Esophagus (tissue), 2 donors: ENCODE data around the gene SLC39A1. TPM values are rescaled to one million over a fixed set of nuclear protein-coding genes. Genes with fewer than 3 reads are reported as not detected.
"Not testable (repeated sequence)": the region's sequence is repeated elsewhere in the genome, so short reads cannot be mapped to it uniquely, and the experiment has no call there.

Experiments
- H3K27ac ChIP-seq, 2 donors: one replicate each; pipeline ENCODE4 v1.5.1; 2013; ENCODE audit warnings: low read depth in 2 of 2, mild to moderate bottlenecking in 2 of 2, inconsistent platforms in 1 of 2, low read length in 1 of 2, moderate library complexity in 1 of 2
- H3K27me3 ChIP-seq, 2 donors: one replicate each; pipeline ENCODE4 v1.6.1; 2013; ENCODE audit warnings: low read length in 2 of 2, control low read depth in 1 of 2, mild to moderate bottlenecking in 1 of 2; ENCODE audit not compliant: insufficient read depth in 2 of 2, control insufficient read depth in 1 of 2
- H3K36me3 ChIP-seq, 2 donors: one replicate each; pipeline ENCODE4 v1.6.1; 2013; ENCODE audit warnings: low read length in 1 of 2; ENCODE audit not compliant: control insufficient read depth in 2 of 2, insufficient read depth in 2 of 2
- H3K4me1 ChIP-seq, 2 donors: one replicate each; pipeline ENCODE4 v1.6.1; 2013; ENCODE audit warnings: low read length in 1 of 2; ENCODE audit not compliant: control insufficient read depth in 2 of 2, insufficient read depth in 2 of 2
- H3K4me3 ChIP-seq, 2 donors: one replicate each; pipeline ENCODE4 v1.5.1; 2013; ENCODE audit warnings: low read length in 2 of 2, mild to moderate bottlenecking in 2 of 2, low read depth in 1 of 2, moderate library complexity in 1 of 2
- H3K9me3 ChIP-seq, 2 donors: one replicate each; pipeline ENCODE4 v1.6.1; 2013; ENCODE audit warnings: mild to moderate bottlenecking in 2 of 2, low read depth in 1 of 2, low read length in 1 of 2, moderate library complexity in 1 of 2; ENCODE audit not compliant: control insufficient read depth in 2 of 2, insufficient read depth in 1 of 2
- WGBS, 2 donors: extraction: QIAGEN DNeasy Blood & Tissue Kit; methylation state at CpG; one replicate each; pipeline ENCODE4 v1.1.7; 2013; 5-methylcytosine and 5-hydroxymethylcytosine counted together
- polyA plus RNA-seq, 2 donors: library from polyadenylated mRNA; stranded (reverse); fragments of 200-250 nt; gene quantifications; one replicate each; pipeline ENCODE4 v1.2.3, GENCODE V29; 2013
- donor health status: healthy with polysubstance abuse.
- donor health status: Bipolar disorder and iron deficiency.

The SLC39A1 gene
- polyA plus RNA-seq, 2 donors: 29.0 to 51.2 TPM

DNA sequence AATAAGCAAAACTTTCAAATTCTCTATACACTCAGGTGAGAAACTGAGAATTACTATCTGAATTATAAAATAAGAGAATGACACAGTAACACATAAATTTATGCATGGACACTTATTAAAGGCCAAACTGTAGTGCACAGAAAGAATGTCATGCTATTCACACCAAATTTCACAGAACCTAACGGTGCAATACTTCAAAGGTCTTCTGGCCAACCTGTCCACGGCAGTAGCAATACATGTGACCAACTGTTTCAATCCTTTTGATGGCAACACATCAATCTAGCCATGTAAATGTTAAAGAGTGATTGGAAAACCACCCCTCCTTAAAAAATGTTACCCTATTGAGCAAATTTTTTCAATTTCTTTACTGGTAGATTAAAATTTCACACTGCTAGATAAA is 51.0 kb downstream of the SLC39A1 start:
- Histone ChIP-seq H3K27me3 (no peaks in the 10 kb centered on the region), H3K9me3 (no peaks in the 10 kb centered on the region), H3K27ac (no peak overlapping the region), H3K4me1 (peaks cover 0 to 5% of the 10 kb centered on the region in 2 donors), H3K36me3 (no peaks in the 10 kb centered on the region), H3K4me3 (no peak overlapping the region)
- 61 to 75% methylated on average over 2 of the region's 2 CpGs for WGBS, 2 donors

DNA sequence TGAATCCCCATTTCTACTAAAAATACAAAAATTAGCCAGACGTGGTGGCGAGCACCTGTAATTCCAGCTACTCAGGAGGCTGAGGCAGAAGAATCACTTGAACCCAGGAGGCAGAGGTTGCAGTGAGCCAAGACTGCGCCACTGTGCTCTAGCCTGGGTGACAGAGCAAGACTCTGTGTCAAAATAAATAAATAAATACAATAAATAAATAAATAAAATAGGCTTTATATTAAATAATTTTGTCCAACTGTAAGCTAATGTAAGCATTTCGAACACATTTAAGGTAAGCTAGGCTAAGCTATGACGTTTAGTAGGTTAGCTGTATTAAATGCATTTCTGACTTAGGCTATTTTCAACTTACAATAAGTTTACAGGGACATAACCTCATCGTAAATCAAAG is 52.8 kb downstream of the SLC39A1 start:
- H3K4me1 ChIP-seq: not testable (repeated sequence)

More for the DNA sequence above, 52.8 kb downstream of the SLC39A1 start:
- H3K27me3 ChIP-seq, H3K27ac ChIP-seq, H3K9me3 ChIP-seq, H3K4me3 ChIP-seq, H3K36me3 ChIP-seq: not testable (repeated sequence)
- WGBS, 2 donors: 88 to 89% methylated on average over 6 of the region's 6 CpGs

Other genes with a start within 250 kb of the SLC39A1 start
- 10 to 100 TPM; 16.4 to 30.8 TPM for gene INTS3, start 235.5 kb downstream of the SLC39A1 start, polyA plus RNA-seq
- gene SLC27A3, start 188.1 kb downstream of the SLC39A1 start, polyA plus RNA-seq: 10 to 100 TPM; 18.6 to 30.9 TPM
- 1 to 10 TPM; 3.2 to 4.4 TPM for gene GATAD2B, start 40.6 kb downstream of the SLC39A1 start, polyA plus RNA-seq
- gene DENND4B, start 16.8 kb downstream of the SLC39A1 start, polyA plus RNA-seq: 10 to 100 TPM; 14.7 to 31.6 TPM
- gene CRTC2, start 4.9 kb downstream of the SLC39A1 start, polyA plus RNA-seq: 10 to 100 TPM; 17.0 to 36.8 TPM
- gene CREB3L4, start 4.4 kb upstream of the SLC39A1 start, polyA plus RNA-seq: 10 to 100 TPM in 1 of 2 donors, 1 to 10 TPM in 1; 9.4 to 10.0 TPM
- 100 to 1,000 TPM in 1 of 2 donors, 10 to 100 TPM in 1; 79.1 to 134 TPM for gene JTB, start 14.1 kb upstream of the SLC39A1 start, polyA plus RNA-seq
- gene RAB13, start 22.8 kb upstream of the SLC39A1 start, polyA plus RNA-seq: 10 to 100 TPM; 83.2 to 89.5 TPM
- 1,000 to 10,000 TPM; 5,298 to 9,661 TPM for gene RPS27, start 27.2 kb upstream of the SLC39A1 start, polyA plus RNA-seq
- under 1 TPM in 1 of 2 donors, not detected in 1; 0.02 TPM for gene NUP210L, start 191.5 kb upstream of the SLC39A1 start, polyA plus RNA-seq
- gene TPM3, start 228.6 kb upstream of the SLC39A1 start, polyA plus RNA-seq: 100 to 1,000 TPM in 1 of 2 donors, 10 to 100 TPM in 1; 88.1 to 178 TPM
- not detected for gene CFAP141, start 242.8 kb upstream of the SLC39A1 start, polyA plus RNA-seq